ENCODE measurements around the gene SNRNP25.

SNRNP25 gene

GRCh38 chr16:78444-79150, 25.0 kb downstream of the SNRNP25 start:
- no peak for DNase-seq

GRCh38 chr16:79151-80054, 25.8 kb downstream of the SNRNP25 start:
- DNase-seq: no peak

- no peak for DNase-seq
Measured at GRCh38 chr16:83060-83603, 29.5 kb downstream of the SNRNP25 start.

GRCh38 chr16:83781-84615, 30.4 kb downstream of the SNRNP25 start:
- DNase-seq: peak; percentile 28

- peak; percentile 44 for DNase-seq
Measured at GRCh38 chr16:84718-85406, 31.2 kb downstream of the SNRNP25 start.

GRCh38 chr16:85407-85782, 31.8 kb downstream of the SNRNP25 start:
- no peak for DNase-seq

- DNase-seq: no peak
Measured at GRCh38 chr16:85865-86264, 32.2 kb downstream of the SNRNP25 start.

GRCh38 chr16:86483-86952, 32.9 kb downstream of the SNRNP25 start:
- no peak for DNase-seq

- no peak for DNase-seq
Measured at GRCh38 chr16:88613-89012, 35.0 kb downstream of the SNRNP25 start.

- DNase-seq: no peak
Measured at GRCh38 chr16:89391-90302, 36.0 kb downstream of the SNRNP25 start.

GRCh38 chr16:91484-91883, 37.9 kb downstream of the SNRNP25 start:
- DNase-seq: no peak

GRCh38 chr16:92431-93339, 39.1 kb downstream of the SNRNP25 start:
- no peak for DNase-seq

GRCh38 chr16:94918-95265, 41.3 kb downstream of the SNRNP25 start:
- DNase-seq: no peak

GRCh38 chr16:96935-97381, 43.3 kb downstream of the SNRNP25 start:
- peak; percentile 90 for DNase-seq

GRCh38 chr16:97822-98221, 44.2 kb downstream of the SNRNP25 start:
- no peak for DNase-seq

GRCh38 chr16:100989-101388, 47.4 kb downstream of the SNRNP25 start:
- DNase-seq: no peak

GRCh38 chr16:101586-101985, 48.0 kb downstream of the SNRNP25 start:
- no peak for DNase-seq

GRCh38 chr16:102060-102855, 48.6 kb downstream of the SNRNP25 start:
- no peak for DNase-seq

GRCh38 chr16:104355-104754, 50.7 kb downstream of the SNRNP25 start:
- DNase-seq: no peak
